ENCODE measurements around the gene RYR2.

RYR2 gene

GRCh38 chr1:237282208-237282783, 240.3 kb downstream of the RYR2 start:
- no peak for TF ChIP-seq CTCF (IDR thresholded peaks at IDR 0.05; ENCODE audit: borderline replicate concordance, insufficient read depth, low read depth, low read length)
- H3K4me3 ChIP-seq (ENCODE audit: low read depth, low read length), result no peak overlapping the region

- no peak overlapping the region for H3K4me3 ChIP-seq (ENCODE audit: low read depth, low read length)
- no peak for TF ChIP-seq CTCF (IDR thresholded peaks at IDR 0.05; ENCODE audit: borderline replicate concordance, insufficient read depth, low read depth, low read length)
Observed at GRCh38 chr1:237287876-237288521, 246.0 kb downstream of the RYR2 start.

GRCh38 chr1:237293804-237294203, 251.8 kb downstream of the RYR2 start:
- TF ChIP-seq CTCF (IDR thresholded peaks at IDR 0.05; ENCODE audit: borderline replicate concordance, insufficient read depth, low read depth, low read length), result no peak
- no peak overlapping the region for H3K4me3 ChIP-seq (ENCODE audit: low read depth, low read length)

GRCh38 chr1:237296861-237297260, 254.9 kb downstream of the RYR2 start:
- no peak for TF ChIP-seq CTCF (IDR thresholded peaks at IDR 0.05; ENCODE audit: borderline replicate concordance, insufficient read depth, low read depth, low read length)
- no peak overlapping the region for H3K4me3 ChIP-seq (ENCODE audit: low read depth, low read length)

GRCh38 chr1:237300642-237301041, 258.7 kb downstream of the RYR2 start:
- no peak overlapping the region for H3K4me3 ChIP-seq (ENCODE audit: low read depth, low read length)
- TF ChIP-seq CTCF (IDR thresholded peaks at IDR 0.05; ENCODE audit: borderline replicate concordance, insufficient read depth, low read depth, low read length), result no peak

- no peak for TF ChIP-seq CTCF (IDR thresholded peaks at IDR 0.05; ENCODE audit: borderline replicate concordance, insufficient read depth, low read depth, low read length)
- H3K4me3 ChIP-seq (ENCODE audit: low read depth, low read length), result no peak overlapping the region
Observed at GRCh38 chr1:237303929-237304328, 261.9 kb downstream of the RYR2 start.

- TF ChIP-seq CTCF (IDR thresholded peaks at IDR 0.05; ENCODE audit: borderline replicate concordance, insufficient read depth, low read depth, low read length), result no peak
- no peak overlapping the region for H3K4me3 ChIP-seq (ENCODE audit: low read depth, low read length)
Observed at GRCh38 chr1:237306726-237307125, 264.7 kb downstream of the RYR2 start.
